Ishikawa (cell line): ENCODE results near the gene DCUN1D1.

Experiments
- CEBPB ChIP-seq: IDR thresholded peaks from 2 replicates; pipeline ENCODE4 v1.6.1; 2012
- CREB1 ChIP-seq: IDR thresholded peaks from 2 replicates; pipeline ENCODE4 v1.6.1; 2012; ENCODE audit warnings: low read depth
- EGR1 ChIP-seq: IDR thresholded peaks from 2 replicates; pipeline ENCODE4 v1.6.1; 2012
- EP300 ChIP-seq: IDR thresholded peaks from 2 replicates; pipeline ENCODE4 v1.6.1; 2012; ENCODE audit warnings: borderline replicate concordance
- FOXM1 ChIP-seq: IDR thresholded peaks from 2 replicates; pipeline ENCODE4 v1.6.1; 2012; ENCODE audit warnings: low read depth, borderline replicate concordance
- MAX ChIP-seq: IDR thresholded peaks from 2 replicates; pipeline ENCODE4 v1.6.1; 2012
- NFIC ChIP-seq: IDR thresholded peaks from 2 replicates; pipeline ENCODE4 v1.6.1; 2012
- RAD21 ChIP-seq: IDR thresholded peaks from 2 replicates; pipeline ENCODE4 v1.6.1; 2012; ENCODE audit warnings: low read depth
- TAF1 ChIP-seq: IDR thresholded peaks from 2 replicates; pipeline ENCODE4 v1.6.1; 2012; ENCODE audit warnings: low read depth, mild to moderate bottlenecking
- TCF12 ChIP-seq: IDR thresholded peaks from 2 replicates; pipeline ENCODE4 v1.6.1; 2012; ENCODE audit warnings: low read depth
- TEAD4 ChIP-seq: IDR thresholded peaks from 2 replicates; pipeline ENCODE4 v1.6.1; 2012
- YY1 ChIP-seq: IDR thresholded peaks from 2 replicates; pipeline ENCODE4 v1.6.1; 2012; ENCODE audit warnings: low read depth
- ZBTB7A ChIP-seq: IDR thresholded peaks from 2 replicates; pipeline ENCODE4 v1.6.1; 2012; ENCODE audit warnings: low read depth
- TF ChIP-seq, protein P1 (sequence below): IDR thresholded peaks from 2 replicates; pipeline ENCODE4 v1.6.1; 2012; ENCODE audit warnings: low read depth, mild to moderate bottlenecking
- TF ChIP-seq, protein P2 (sequence below): IDR thresholded peaks from 2 replicates; pipeline ENCODE4 v1.6.1; 2012

The DCUN1D1 gene

DNA sequence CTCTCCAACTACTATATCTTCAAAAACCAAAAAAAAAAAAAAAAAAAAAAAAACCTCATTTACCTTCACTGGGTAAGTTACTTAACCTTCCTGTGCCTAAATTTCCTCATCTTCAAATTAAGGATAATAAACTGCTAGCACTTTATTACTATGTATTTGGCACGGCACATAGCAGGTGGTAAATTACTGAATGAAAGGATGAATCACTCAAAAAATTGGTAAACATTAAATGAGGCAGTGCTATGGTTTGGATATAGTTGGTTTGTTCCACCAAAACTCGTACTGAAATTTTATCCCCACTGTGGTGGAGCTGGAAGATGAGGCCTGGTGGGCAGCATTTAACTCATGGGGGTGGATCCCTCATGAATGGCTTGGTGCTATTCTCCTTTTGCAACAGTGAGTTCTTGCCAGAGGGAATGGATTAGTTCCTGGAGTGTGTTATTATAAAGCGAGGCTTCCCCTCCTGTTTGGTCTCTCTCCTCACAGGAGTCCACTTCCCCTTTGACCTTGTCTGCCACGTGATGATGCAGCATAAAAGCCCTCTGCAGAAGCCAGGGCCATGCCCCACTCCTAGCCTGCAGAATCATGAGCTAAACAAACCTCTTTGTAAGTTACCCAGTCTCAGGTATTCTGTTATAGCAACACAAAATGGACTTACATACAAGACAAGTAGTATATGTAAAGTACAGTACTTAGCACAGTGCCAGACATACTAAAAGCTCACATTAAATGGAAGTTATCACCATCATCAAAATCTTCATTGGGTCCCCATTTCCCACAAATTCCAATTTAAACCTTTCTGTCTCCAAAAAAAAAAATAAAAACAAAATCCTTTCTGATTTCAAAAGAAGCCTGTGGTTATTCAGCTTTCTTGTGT, 20.6 kb downstream of the DCUN1D1 start:
- TF ChIP-seq, protein P1, sequence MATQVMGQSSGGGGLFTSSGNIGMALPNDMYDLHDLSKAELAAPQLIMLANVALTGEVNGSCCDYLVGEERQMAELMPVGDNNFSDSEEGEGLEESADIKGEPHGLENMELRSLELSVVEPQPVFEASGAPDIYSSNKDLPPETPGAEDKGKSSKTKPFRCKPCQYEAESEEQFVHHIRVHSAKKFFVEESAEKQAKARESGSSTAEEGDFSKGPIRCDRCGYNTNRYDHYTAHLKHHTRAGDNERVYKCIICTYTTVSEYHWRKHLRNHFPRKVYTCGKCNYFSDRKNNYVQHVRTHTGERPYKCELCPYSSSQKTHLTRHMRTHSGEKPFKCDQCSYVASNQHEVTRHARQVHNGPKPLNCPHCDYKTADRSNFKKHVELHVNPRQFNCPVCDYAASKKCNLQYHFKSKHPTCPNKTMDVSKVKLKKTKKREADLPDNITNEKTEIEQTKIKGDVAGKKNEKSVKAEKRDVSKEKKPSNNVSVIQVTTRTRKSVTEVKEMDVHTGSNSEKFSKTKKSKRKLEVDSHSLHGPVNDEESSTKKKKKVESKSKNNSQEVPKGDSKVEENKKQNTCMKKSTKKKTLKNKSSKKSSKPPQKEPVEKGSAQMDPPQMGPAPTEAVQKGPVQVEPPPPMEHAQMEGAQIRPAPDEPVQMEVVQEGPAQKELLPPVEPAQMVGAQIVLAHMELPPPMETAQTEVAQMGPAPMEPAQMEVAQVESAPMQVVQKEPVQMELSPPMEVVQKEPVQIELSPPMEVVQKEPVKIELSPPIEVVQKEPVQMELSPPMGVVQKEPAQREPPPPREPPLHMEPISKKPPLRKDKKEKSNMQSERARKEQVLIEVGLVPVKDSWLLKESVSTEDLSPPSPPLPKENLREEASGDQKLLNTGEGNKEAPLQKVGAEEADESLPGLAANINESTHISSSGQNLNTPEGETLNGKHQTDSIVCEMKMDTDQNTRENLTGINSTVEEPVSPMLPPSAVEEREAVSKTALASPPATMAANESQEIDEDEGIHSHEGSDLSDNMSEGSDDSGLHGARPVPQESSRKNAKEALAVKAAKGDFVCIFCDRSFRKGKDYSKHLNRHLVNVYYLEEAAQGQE, result no peak

DNA sequence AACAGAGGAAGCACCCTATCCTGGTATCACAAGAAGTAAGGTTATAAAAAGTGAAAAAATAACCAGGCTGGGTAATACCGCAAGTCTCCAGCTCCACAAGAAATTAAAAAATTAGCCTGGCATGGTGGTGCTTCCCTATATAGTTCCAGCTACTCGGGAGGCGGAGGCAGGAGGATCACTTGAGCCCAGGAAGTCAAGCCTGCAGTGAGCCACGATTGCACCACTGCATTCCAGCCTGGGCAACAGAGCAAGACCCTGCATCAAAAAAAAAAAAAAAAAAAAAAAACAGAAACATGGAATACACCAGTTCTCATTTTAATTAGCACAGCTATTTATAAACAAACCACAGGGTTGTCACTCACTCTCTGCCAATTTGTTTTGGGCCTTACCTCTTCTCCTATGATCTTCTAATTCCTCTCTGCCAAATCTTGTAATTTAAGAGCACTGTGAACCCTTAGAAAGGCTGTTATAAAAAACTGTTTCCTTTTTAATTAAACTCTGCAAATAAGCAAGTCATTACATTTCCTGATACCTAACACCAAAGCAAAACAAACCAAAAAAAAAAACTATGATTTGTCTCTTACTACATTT, 22.6 kb downstream of the DCUN1D1 start:
- no peak for TF ChIP-seq EP300
- TF ChIP-seq, protein P2, sequence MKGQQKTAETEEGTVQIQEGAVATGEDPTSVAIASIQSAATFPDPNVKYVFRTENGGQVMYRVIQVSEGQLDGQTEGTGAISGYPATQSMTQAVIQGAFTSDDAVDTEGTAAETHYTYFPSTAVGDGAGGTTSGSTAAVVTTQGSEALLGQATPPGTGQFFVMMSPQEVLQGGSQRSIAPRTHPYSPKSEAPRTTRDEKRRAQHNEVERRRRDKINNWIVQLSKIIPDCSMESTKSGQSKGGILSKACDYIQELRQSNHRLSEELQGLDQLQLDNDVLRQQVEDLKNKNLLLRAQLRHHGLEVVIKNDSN, result no peak
- TF ChIP-seq, protein P1, result no peak
- no peak for TF ChIP-seq FOXM1
- no peak for TF ChIP-seq YY1
- TF ChIP-seq CEBPB, result no peak
- no peak for TF ChIP-seq TCF12
- TF ChIP-seq ZBTB7A, result no peak
- no peak for TF ChIP-seq TEAD4
- no peak for TF ChIP-seq RAD21
- TF ChIP-seq TAF1, result no peak
- no peak for TF ChIP-seq NFIC
- TF ChIP-seq CREB1, result no peak

DNA sequence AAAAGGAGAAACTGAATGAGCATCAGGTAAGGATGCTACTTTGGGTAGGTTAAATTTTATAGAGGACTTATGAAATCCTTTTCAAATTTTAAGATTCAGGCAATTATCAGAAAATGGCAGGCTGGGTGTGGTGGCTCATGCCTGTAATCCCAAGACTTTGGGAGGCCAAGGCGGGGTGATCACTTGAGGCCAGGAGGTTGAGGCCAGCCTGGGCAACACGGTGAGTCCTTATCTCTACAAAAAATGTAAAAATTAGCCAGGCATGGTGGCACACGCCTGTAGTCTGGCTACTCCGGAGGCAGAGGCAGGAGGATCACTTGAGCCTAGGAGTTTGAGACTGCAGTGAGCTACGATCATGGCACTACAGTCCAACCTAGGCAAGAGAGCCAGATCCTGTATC, 23.1 kb downstream of the DCUN1D1 start:
- no peak for TF ChIP-seq CREB1
- no peak for TF ChIP-seq EGR1
- TF ChIP-seq NFIC, result no peak
- TF ChIP-seq, protein P1, result no peak
- no peak for TF ChIP-seq TEAD4
- no peak for TF ChIP-seq MAX
- TF ChIP-seq TCF12, result no peak
- TF ChIP-seq CEBPB, result no peak
- no peak for TF ChIP-seq YY1
- TF ChIP-seq TAF1, result no peak
- TF ChIP-seq, protein P2, result no peak
- TF ChIP-seq FOXM1, result no peak

DNA sequence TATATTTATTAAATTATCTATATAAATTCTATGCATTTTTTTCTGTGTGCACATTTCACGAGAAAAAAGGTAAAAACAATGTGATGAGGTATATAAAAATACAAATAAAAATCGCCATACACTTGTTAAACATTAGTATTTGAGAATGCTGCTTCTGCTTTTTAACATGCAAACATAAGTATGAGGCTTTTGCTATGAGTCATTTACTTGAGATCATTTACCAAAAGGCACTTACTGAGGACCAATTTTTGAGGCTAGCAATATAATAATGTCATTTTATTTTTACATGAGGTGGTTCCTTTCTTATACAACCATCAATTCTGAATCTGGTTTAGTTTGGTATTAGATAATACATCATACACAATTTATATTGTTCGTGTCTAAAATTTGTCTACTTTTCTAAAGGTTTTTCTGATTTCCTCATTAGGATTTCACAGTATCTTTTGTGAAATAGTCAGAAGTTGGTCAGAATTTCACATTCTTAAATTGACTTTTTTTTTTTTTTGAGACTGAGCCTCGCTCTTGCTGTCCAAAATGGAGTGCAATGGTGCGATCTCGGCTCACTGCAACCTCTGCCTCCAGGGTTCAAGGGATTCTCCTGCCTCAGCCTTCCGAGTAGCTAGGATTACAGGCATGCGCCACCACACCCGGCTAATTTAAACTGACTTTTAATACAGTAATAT, 25.6 kb downstream of the DCUN1D1 start:
- TF ChIP-seq EP300 (no peak), EGR1 (no peak), TCF12 (no peak), CEBPB (no peak), YY1 (no peak), MAX (no peak)
